Tongue (tissue), 2 donors: ENCODE data around the gene DGLUCY. TPM values are rescaled to one million over a fixed set of nuclear protein-coding genes. Genes with fewer than 3 reads are reported as not detected.
"Not testable (repeated sequence)": the region's sequence is repeated elsewhere in the genome, so short reads cannot be mapped to it uniquely, and the experiment has no call there.

Experiments used
- DNase-seq: peaks from one replicate; pipeline ENCODE4 v3.0.0-alpha.2; 2015
- total RNA-seq: library from RNA; depleted of rRNA; stranded (reverse); fragments of >200 nt; gene quantifications from one replicate; pipeline ENCODE4 v1.2.3, GENCODE V29; 2014

Gene DGLUCY
- 96.1 TPM for total RNA-seq

DNA sequence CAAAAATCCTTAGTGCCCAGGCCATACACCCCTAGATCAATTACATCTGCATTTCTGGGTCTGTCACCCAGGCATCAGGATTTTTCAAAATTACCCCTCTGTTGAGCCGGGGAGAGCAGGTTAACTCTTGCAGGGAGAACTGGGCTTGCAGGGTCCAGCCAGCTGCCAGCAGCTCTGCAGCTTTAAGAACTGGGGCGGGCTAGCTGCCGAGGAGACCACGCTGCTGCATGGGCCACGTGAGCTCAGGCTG, at the start of gene DGLUCY:
DGLUCY (plus strand) TSS at position 245 of the 250 bp plus-strand sequence. CDS start 46,222 bp downstream, outside the sequence.
- peak; percentile 89 for DNase-seq

DNA sequence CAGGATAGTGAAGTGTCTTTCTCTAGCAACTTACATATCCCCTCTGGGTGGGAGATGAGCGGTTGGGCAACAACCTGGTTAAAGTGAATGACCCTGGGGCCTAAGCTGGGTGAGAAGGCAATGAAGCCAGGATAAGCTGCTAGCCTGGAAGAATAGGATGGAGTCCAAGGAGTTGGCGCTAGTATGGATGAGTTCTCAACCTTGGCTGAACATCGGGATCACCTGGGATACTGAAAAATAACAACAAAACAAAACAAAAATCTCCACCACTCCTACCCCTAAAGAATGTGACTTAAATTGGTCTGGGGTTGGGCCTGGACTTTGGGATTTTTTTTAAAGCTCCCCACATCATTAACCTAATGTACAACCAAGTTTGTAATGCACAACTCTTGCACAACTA, 48.6 kb upstream of the DGLUCY start:
- DNase-seq = peak; percentile 63

- DNase-seq = no peak
These were observed 46.7 kb upstream of the DGLUCY start for GRCh38 chr14:91067186-91067585.

- DNase-seq = no peak
These were observed 45.2 kb upstream of the DGLUCY start for GRCh38 chr14:91068642-91069041.

- DNase-seq = no peak
These were observed 43.3 kb upstream of the DGLUCY start for GRCh38 chr14:91070572-91070971.

GRCh38 chr14:91075553-91075952, 38.3 kb upstream of the DGLUCY start:
- DNase-seq = no peak

DNA sequence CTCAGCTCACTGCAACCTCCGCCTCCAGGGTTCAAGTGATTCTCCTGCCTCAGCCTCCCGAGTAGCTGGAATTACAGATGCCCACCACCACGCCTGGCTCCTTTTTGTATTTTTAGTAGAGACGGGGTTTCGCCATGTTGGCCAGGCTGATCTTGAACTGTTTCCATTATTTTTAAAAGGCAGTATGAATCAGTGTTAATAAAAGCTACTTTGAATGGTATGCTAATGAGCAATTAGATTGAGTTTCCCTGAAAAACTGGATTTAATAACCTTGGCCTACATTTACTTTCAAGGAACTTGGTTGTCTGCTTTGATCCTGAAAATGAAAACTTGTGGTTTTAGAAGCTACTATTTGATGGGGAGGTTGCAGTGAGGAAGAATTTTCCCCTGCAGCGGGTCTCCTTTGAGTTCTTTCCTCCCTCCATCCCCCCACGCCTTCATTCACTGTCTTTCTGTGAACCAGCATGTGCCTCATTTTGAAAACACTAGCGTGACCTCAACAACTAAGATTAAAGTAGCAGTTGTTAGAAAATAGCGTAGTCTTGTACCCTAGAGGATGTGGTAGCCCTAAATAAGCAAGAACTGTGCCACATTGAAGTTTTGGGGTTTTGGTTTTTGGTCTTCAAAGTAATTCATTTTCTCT, 35.7 kb upstream of the DGLUCY start:
- no peak for DNase-seq

DNA sequence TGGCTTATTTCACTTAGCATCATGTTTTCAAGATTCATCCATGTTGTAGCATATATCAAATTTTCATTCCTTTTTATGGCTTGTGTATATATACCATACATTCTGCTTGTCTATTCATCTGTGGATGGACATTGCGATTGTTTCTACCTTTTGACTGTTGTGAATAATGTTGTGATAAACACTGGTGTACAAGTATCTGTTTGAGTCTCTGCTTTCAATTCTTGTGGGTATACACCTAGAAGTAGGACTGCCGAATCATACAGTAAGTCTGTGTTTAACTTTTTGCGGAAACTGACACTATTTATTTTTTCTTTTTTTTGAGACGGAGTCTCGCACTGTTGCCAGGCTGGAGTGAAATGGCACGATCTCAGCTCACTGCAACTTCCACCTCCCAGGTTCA, 33.8 kb upstream of the DGLUCY start:
- no peak for DNase-seq

GRCh38 chr14:91082282-91082681, 31.6 kb upstream of the DGLUCY start:
- no peak for DNase-seq

DNA sequence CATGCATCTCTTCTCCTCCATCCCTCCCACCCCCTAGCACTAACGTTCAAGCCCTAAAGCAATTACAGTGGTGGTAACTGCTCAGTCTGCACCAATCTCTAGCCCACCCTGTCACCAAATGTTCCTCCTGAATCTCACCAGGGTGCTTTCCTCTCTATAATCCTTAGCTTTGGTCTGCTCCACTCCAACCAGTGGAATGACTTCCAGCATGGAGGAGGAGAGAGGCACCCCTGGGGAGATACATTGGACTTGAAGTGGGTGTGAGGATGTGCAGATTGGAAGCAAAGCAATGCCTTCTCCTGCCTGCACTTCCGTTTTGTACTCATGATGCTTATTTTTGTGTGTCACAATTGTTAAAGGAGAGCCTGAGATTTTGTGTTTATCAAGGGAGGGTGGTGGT, 29.4 kb upstream of the DGLUCY start:
- no peak for DNase-seq

DNA sequence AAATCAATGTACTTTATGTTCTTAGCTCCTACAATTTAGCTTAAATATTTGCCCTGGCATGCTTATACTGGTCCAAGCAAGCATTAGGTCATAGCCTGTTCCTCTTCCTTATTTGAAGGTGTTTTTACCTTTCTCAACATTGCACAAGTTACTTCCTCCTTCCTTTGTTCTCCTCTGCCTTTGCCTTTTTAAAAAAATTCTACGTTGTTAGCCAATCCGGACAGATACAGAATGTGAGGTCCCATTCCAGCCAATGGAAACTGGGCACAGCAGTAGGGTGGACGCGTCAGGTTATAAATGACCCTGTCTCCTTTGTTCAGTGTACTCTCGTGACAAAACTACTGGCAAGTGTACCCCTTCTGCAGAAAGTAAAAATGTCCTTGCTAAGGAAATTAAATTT, 26.4 kb upstream of the DGLUCY start:
- DNase-seq = not testable (repeated sequence)

- DNase-seq = no peak
These were observed 25.2 kb upstream of the DGLUCY start for GRCh38 chr14:91088585-91089235.

- DNase-seq = no peak
These were observed 23.8 kb upstream of the DGLUCY start for GRCh38 chr14:91089958-91090535.

- DNase-seq = no peak
These were observed 23.1 kb upstream of the DGLUCY start for GRCh38 chr14:91090743-91091142.

GRCh38 chr14:91092073-91092472, 21.8 kb upstream of the DGLUCY start:
- DNase-seq = no peak

- not testable (repeated sequence) for DNase-seq
These were observed 20.0 kb upstream of the DGLUCY start for GRCh38 chr14:91093743-91094472.

DNA sequence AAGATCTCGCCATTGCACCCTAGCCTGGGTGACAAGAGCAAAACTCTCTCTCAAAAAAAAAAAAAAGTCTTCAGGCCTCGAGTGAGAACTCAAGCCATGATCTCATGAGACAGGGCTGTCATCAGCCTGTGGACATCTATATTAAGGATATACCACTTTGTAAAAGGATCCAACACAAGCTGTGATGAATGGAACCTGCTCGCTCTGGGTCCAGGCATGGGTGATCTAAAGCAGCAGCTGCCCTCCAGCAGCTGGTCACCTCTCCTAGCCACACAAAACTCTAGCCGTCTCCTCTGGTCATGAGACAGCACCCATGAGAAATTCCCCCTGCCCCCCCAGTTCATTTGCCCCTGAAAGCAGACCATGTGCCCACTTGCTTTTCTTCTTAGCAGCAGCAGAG, 19.1 kb upstream of the DGLUCY start:
- DNase-seq = peak; percentile 70

GRCh38 chr14:91095178-91095577, 18.7 kb upstream of the DGLUCY start:
- peak; percentile 29 for DNase-seq

DNA sequence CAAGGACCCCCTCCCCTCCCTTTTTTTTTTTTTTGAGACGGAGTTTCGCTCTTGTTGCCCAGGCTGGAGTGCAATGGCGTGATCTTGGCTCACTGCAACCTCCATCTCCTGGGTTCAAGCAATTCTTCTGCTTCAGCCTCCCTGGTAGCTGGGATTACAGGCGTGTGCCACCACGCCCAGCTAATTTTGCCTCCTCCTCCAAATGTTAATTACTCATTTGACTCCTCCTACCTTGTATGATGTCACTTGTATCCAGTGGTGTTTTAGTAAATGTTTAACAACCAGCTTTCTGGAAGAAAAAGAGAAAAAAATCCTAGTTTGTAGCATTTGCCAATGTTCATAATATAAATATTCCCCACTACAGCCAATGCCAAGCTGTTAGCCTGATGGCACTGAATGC, 16.2 kb upstream of the DGLUCY start:
- DNase-seq = not testable (repeated sequence)

DNA sequence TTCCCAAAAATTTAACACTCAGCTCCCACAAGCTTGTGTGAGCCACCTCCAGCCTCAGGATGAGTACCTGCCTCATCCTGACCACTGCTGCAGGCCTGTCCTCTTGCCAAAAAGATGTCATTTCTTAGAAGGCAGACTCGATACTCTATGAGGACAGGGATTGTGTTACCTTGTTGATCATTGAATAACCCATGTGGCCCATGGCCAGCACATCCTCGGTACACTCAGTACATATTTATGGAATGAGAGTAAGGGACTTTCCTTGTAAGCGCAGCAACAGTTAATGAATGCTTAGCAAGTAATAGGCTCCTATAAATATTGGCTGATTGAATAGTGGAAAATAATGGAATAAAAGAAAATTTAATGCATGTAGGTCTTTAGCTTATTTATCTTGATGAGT, 15.3 kb upstream of the DGLUCY start:
- DNase-seq = no peak

DNA sequence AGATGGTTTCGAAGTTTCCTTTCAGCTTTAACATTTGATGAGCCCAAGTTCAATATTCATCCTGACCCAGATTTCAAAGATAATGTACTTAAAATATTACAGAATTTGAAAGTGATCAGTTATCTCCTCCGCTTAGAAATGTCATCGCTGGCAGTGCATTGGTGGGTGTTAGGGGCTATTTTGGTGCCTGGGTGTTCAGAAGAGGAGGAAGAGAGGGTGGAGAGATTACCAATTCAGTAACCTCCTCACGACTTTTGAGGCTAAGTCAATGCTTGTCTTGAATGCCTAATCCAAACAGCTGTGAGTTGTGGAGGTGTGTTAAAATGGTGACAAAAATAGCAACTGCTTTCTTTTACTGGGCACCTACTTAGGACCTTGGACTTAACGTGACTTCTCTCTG, 13.8 kb upstream of the DGLUCY start:
- DNase-seq = no peak

DNA sequence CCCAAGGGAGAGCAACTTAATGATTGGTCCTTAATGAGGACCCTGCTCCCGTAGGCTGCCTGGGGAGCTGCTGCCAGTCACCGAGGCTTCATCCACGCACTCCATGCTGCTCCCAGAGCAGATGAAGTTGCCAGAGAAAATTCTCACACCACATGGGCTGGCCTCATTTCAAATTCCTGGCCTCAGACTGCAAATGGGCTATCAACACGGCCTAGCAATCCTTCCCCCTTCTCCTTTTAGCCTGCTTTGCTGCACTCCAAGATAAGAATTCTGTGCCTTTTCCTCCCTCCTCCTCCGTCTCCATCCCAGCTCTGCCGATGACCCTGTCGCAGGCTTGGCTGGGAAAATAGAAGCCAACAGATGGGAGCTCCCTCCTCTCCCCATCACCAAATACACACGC, 10.8 kb upstream of the DGLUCY start:
- DNase-seq = no peak

- DNase-seq = no peak
These were observed 4.8 kb upstream of the DGLUCY start for GRCh38 chr14:91108941-91109611.
